H9 (cell line): ENCODE data around the gene SPDYA. TPM values are rescaled to one million over a fixed set of nuclear protein-coding genes. Genes with fewer than 3 reads are reported as not detected.

Source experiments
- DNase-seq: peaks from one replicate; pipeline ENCODE4 v3.0.0-alpha.2; 2017
- H2AFZ ChIP-seq: one replicate; pipeline ENCODE4 v1.6.1; 2013; ENCODE audit warnings: mild to moderate bottlenecking, low read length, control low read depth, moderate library complexity
- H2AK5ac ChIP-seq: 2 replicates; pipeline ENCODE4 v1.6.1; 2013; ENCODE audit warnings: low read length, control low read depth, mixed read lengths; ENCODE audit not compliant: insufficient read length
- H2BK120ac ChIP-seq: one replicate; pipeline ENCODE4 v1.6.1; 2013; ENCODE audit warnings: low read depth, mild to moderate bottlenecking, low read length, control low read depth, inconsistent platforms; ENCODE audit not compliant: poor library complexity, severe bottlenecking
- H2BK12ac ChIP-seq: 2 replicates; pipeline ENCODE4 v1.6.1; 2013; ENCODE audit warnings: low read length, control low read depth, mixed read lengths, low read depth; ENCODE audit not compliant: insufficient read length
- H2BK15ac ChIP-seq: 2 replicates; pipeline ENCODE4 v1.6.1; 2013; ENCODE audit warnings: low read depth, low read length, control low read depth
- H2BK20ac ChIP-seq: one replicate; pipeline ENCODE4 v1.6.1; 2013; ENCODE audit warnings: low read depth, mild to moderate bottlenecking, low read length, control low read depth, inconsistent platforms; ENCODE audit not compliant: poor library complexity, severe bottlenecking
- H2BK5ac ChIP-seq: 2 replicates; pipeline ENCODE4 v1.6.1; 2013; ENCODE audit warnings: low read length, control low read depth, mixed read lengths; ENCODE audit not compliant: insufficient read length
- H3K14ac ChIP-seq: 2 replicates; pipeline ENCODE4 v1.6.1; 2013; ENCODE audit warnings: low read length, control low read depth; ENCODE audit not compliant: insufficient read depth
- H3K18ac ChIP-seq: 2 replicates; pipeline ENCODE4 v1.6.1; 2013; ENCODE audit warnings: low read depth, mild to moderate bottlenecking, mixed read lengths, low read length, control low read depth; ENCODE audit not compliant: insufficient read length
- H3K23ac ChIP-seq: 2 replicates; pipeline ENCODE4 v1.6.1; 2013; ENCODE audit warnings: low read length, control low read depth, mixed read lengths, low read depth; ENCODE audit not compliant: insufficient read length
- H3K23me2 ChIP-seq: 2 replicates; pipeline ENCODE4 v1.6.1; 2013; ENCODE audit warnings: low read depth, mild to moderate bottlenecking, mixed read lengths, low read length, control low read depth; ENCODE audit not compliant: insufficient read length, poor library complexity, severe bottlenecking
- H3K27ac ChIP-seq: 2 replicates; pipeline ENCODE4 v1.5.1; 2013; ENCODE audit warnings: low read length, control low read depth, mixed read lengths, low read depth; ENCODE audit not compliant: insufficient read length
- H3K27me3 ChIP-seq: 2 replicates; pipeline ENCODE4 v1.6.1; 2013; ENCODE audit warnings: low read length, control low read depth, inconsistent platforms; ENCODE audit not compliant: insufficient read depth
- H3K4ac ChIP-seq: 2 replicates; pipeline ENCODE4 v1.6.1; 2013; ENCODE audit warnings: low read depth, mild to moderate bottlenecking, control low read depth, inconsistent platforms, low read length, moderate library complexity
- H3K4me1 ChIP-seq: 2 replicates; pipeline ENCODE4 v1.6.1; 2013; ENCODE audit warnings: low read length, control low read depth, inconsistent platforms; ENCODE audit not compliant: insufficient read depth
- H3K4me2 ChIP-seq: 2 replicates; pipeline ENCODE4 v1.6.1; 2013; ENCODE audit warnings: low read length, control low read depth, mixed read lengths; ENCODE audit not compliant: insufficient read length, insufficient read depth
- H3K56ac ChIP-seq: 2 replicates; pipeline ENCODE4 v1.6.1; 2013; ENCODE audit warnings: low read depth, mild to moderate bottlenecking, mixed read lengths, low read length, control low read depth; ENCODE audit not compliant: insufficient read length
- H3K79me1 ChIP-seq: 2 replicates; pipeline ENCODE4 v1.6.1; 2013; ENCODE audit warnings: low read depth, mild to moderate bottlenecking, moderate library complexity, low read length, control low read depth, inconsistent platforms; ENCODE audit not compliant: insufficient read depth, poor library complexity, severe bottlenecking
- H3K79me2 ChIP-seq: 2 replicates; pipeline ENCODE4 v1.6.1; 2013; ENCODE audit warnings: low read length, control low read depth, inconsistent platforms; ENCODE audit not compliant: insufficient read depth
- H3K9ac ChIP-seq: 2 replicates; pipeline ENCODE4 v1.6.1; 2013; ENCODE audit warnings: low read length, control low read depth, mixed read lengths; ENCODE audit not compliant: insufficient read length; ENCODE audit errors: extremely low read depth
- H3K9me3 ChIP-seq: one replicate; pipeline ENCODE4 v1.6.1; 2013; ENCODE audit warnings: low read depth, low read length, inconsistent platforms; ENCODE audit not compliant: control insufficient read depth
- H3T11ph ChIP-seq: one replicate; pipeline ENCODE4 v1.6.1; 2013; ENCODE audit warnings: mild to moderate bottlenecking, low read length, control low read depth, inconsistent platforms
- H4K20me1 ChIP-seq: one replicate; pipeline ENCODE4 v1.6.1; 2013; ENCODE audit not compliant: control insufficient read depth, insufficient read length, insufficient read depth
- H4K5ac ChIP-seq: 2 replicates; pipeline ENCODE4 v1.6.1; 2013; ENCODE audit warnings: low read depth, mild to moderate bottlenecking, mixed read lengths, low read length, control low read depth; ENCODE audit not compliant: insufficient read length
- H4K8ac ChIP-seq: replicated peaks from 2 replicates; pipeline ENCODE4 v1.6.1; 2013; ENCODE audit warnings: low read length, control low read depth, mixed read lengths, low read depth; ENCODE audit not compliant: insufficient read length
- H4K91ac ChIP-seq: 2 replicates; pipeline ENCODE4 v1.6.1; 2013; ENCODE audit warnings: low read depth, mild to moderate bottlenecking, moderate library complexity, mixed read lengths, low read length, control low read depth; ENCODE audit not compliant: insufficient read length
- H3K27ac Mint-ChIP-seq, 3 experiments: 2 replicates in 2 of 3; 3 replicates in 1 of 3; pipeline ENCODE4 v1.8.0; 2020 to 2021; ENCODE audit warnings: mixed read lengths in 3 of 3, mild to moderate bottlenecking in 1 of 3, moderate library complexity in 1 of 3
- H3K27me3 Mint-ChIP-seq: 2 replicates; pipeline ENCODE4 v1.8.0; 2021; ENCODE audit warnings: low read depth, mild to moderate bottlenecking, moderate library complexity, mixed read lengths
- H3K36me3 Mint-ChIP-seq, 3 experiments: 2 replicates in 2 of 3; 3 replicates in 1 of 3; pipeline ENCODE4 v1.8.0; 2020 to 2021; ENCODE audit warnings: low read depth in 3 of 3, mixed read lengths in 3 of 3; ENCODE audit not compliant: insufficient read depth in 1 of 3
- H3K4me1 Mint-ChIP-seq, 2 experiments: 2 replicates each; pipeline ENCODE4 v1.8.0; 2020; ENCODE audit warnings: mixed read lengths in 2 of 2
- H3K4me3 Mint-ChIP-seq, 2 experiments: 2 replicates in 1 of 2; 3 replicates in 1 of 2; pipeline ENCODE4 v1.8.0; 2020 to 2021; ENCODE audit warnings: mild to moderate bottlenecking in 2 of 2, mixed read lengths in 2 of 2, moderate library complexity in 1 of 2
- H3K9me3 Mint-ChIP-seq, 2 experiments: 2 replicates in 1 of 2; 3 replicates in 1 of 2; pipeline ENCODE4 v1.8.0; 2020; ENCODE audit warnings: mild to moderate bottlenecking in 2 of 2, mixed read lengths in 2 of 2, moderate library complexity in 1 of 2
- CTCF ChIP-seq: fragments of 200-600 bp; sonication (generic); conservative IDR thresholded peaks from 3 replicates; pipeline ENCODE4 v1.8.0; 2021; ENCODE audit warnings: antibody characterized with exemption, mild to moderate bottlenecking
- WGBS: extraction: QIAGEN DNeasy Blood & Tissue Kit; methylation state at CpG from one replicate; pipeline ENCODE4 v1.1.7; 2013; ENCODE audit warnings: missing lambda C conversion rate, low lambda C conversion rate, mixed read lengths; ENCODE audit not compliant: insufficient read length; ENCODE audit errors: extremely low coverage; 5-methylcytosine and 5-hydroxymethylcytosine counted together
- total RNA-seq: library from RNA; stranded (reverse); gene quantifications from 2 replicates; pipeline ENCODE4 v1.2.1, GENCODE V29; 2021

The SPDYA gene
- total RNA-seq, 1 experiment from 2014 or later: 0.52 TPM

- H3K27me3 Mint-ChIP-seq: no peaks in the 10 kb centered on the region
- no peak overlapping the region for H3K9ac ChIP-seq
- no peak overlapping the region for H3K4ac ChIP-seq
- H2AFZ ChIP-seq: no peak overlapping the region
- no peak overlapping the region for H3K23ac ChIP-seq
- no peak overlapping the region for H3K14ac ChIP-seq
- no peak overlapping the region for H4K8ac ChIP-seq
- H4K91ac ChIP-seq: no peak overlapping the region
- TF ChIP-seq CTCF: no peak
- H3K18ac ChIP-seq: no peak overlapping the region
- no peak overlapping the region for H2BK20ac ChIP-seq
- H3K4me1 Mint-ChIP-seq: peaks cover 3 to 5% of the 10 kb centered on the region in 2 experiments; a peak in 3 of 4 replicates
- H3K9me3 Mint-ChIP-seq: peaks cover 0 to 2% of the 10 kb centered on the region in 2 experiments; a peak in 1 of 5 replicates
- DNase-seq: no peak
- H3K56ac ChIP-seq: no peak overlapping the region
- WGBS: no CpG with 5 or more reads among the region's 3 CpGs
- peaks cover 9% of the 10 kb centered on the region for H3K79me1 ChIP-seq
- no peak overlapping the region for H4K5ac ChIP-seq
- no peak overlapping the region for H3T11ph ChIP-seq
- peaks cover 8 to 14% (median 13%) of the 10 kb centered on the region in 3 experiments; a peak in 6 of 7 replicates for H3K36me3 Mint-ChIP-seq
- no peaks in the 10 kb centered on the region for H3K23me2 ChIP-seq
- H3K4me3 Mint-ChIP-seq: no peak overlapping the region
- no peak overlapping the region for H3K27ac ChIP-seq
- H2BK5ac ChIP-seq: no peak overlapping the region
- H2BK120ac ChIP-seq: no peak overlapping the region
- no peaks in the 10 kb centered on the region for H3K9me3 ChIP-seq
- no peaks in the 10 kb centered on the region for H3K27me3 ChIP-seq
- peaks cover 49% of the 10 kb centered on the region for H3K79me2 ChIP-seq
- no peak overlapping the region for H3K4me2 ChIP-seq
- H4K20me1 ChIP-seq: no peaks in the 10 kb centered on the region
- no peaks in the 10 kb centered on the region for H3K4me1 ChIP-seq
- no peak overlapping the region for H2BK15ac ChIP-seq
- no peak overlapping the region for H2BK12ac ChIP-seq
- no peak overlapping the region for H3K27ac Mint-ChIP-seq
- H2AK5ac ChIP-seq: no peak overlapping the region
These were observed 43.3 kb upstream of the SPDYA start for GRCh38 chr2:28767337-28767736.
